Measurements from ENCODE around the gene KCNMA1. TPM values are rescaled to one million over a fixed set of nuclear protein-coding genes. Genes with fewer than 3 reads are reported as not detected.

KCNMA1 gene
- total and polyA plus RNA-seq, 10 of the 15 experiments (the other 5 are each of a cell fraction or from before 2014, with no cell fraction given), result 8.5 to 77.0 (median 21.3) TPM

DNA sequence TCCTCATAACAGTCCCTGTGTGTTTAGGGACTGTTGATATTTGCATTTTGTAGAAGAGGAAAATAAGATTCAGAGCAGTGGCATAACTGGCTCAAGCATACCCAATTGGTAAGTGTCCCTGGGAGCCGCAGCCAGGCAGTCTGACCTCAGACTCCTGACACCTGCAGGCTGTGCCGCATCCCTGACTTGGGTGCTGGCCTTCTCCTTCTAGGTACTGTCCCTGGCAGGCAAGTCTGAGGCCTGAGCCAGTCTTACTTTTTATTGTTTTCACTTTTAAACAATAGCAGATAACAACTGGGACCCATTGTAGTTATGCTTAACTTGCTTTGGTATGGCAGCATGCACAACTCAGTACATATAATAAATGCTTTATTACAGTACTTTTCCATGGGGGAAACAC, 717.0 kb downstream of the KCNMA1 start:
- RAD21 ChIA-PET (ENCODE audit: unreplicated experiment), result no interaction called here
- H3K4me1 ChIP-seq (ENCODE audit: control insufficient read depth, insufficient read depth, low read length), result no peaks in the 10 kb centered on the region
- WGBS (ENCODE audit: insufficient coverage, insufficient replicate concordance, low lambda C conversion rate, missing lambda C conversion rate), result 93% methylated on average over 2 of the region's 2 CpGs
- no peaks in the 10 kb centered on the region for H3K27me3 ChIP-seq (replicated peaks in 1 of 2; ENCODE audit: control insufficient read depth in 2 of 2, insufficient read depth in 2 of 2, low read length in 1 of 2)
- H3K9ac ChIP-seq (ENCODE audit: control insufficient read depth, insufficient read depth, low read length), result no peak overlapping the region
- in situ Hi-C loops (cut with MboI) (no loop called here), intact Hi-C loops (cut with micrococcal nuclease; ENCODE audit: unreplicated experiment) (no loop called here)
- H3K79me2 ChIP-seq (ENCODE audit: control insufficient read depth, insufficient read depth, low read length), result no peaks in the 10 kb centered on the region
- no peak for DNase-seq (ENCODE audit: low read depth, low spot score)
- POLR2A ChIA-PET, result no interaction called here
- H3K9me3 ChIP-seq (replicated peaks; ENCODE audit: control insufficient read depth, insufficient read depth, low read length), result no peaks in the 10 kb centered on the region
- H2AFZ ChIP-seq (ENCODE audit: control insufficient read depth, low read depth, low read length), result no peak overlapping the region
- no TSS peak for BruUV-seq (replicated peaks)
- ATAC-seq, result no peak
- no peak overlapping the region for H3K4me3 ChIP-seq
- CTCF ChIA-PET, result no interaction called here
- H4K20me1 ChIP-seq (ENCODE audit: control insufficient read depth, insufficient read depth), result no peaks in the 10 kb centered on the region
- no peak overlapping the region for H3K27ac ChIP-seq (ENCODE audit: control insufficient read depth, insufficient read depth)
- no peak for FAIRE-seq
- no peak for TF ChIP-seq JUND (IDR thresholded peaks at IDR 0.05; ENCODE audit: low read depth, low read length)
- TF ChIP-seq FOS (IDR thresholded peaks at IDR 0.05; ENCODE audit: borderline replicate concordance, extremely low read depth, insufficient read length), result no peak
- no peak overlapping the region for H3K4me2 ChIP-seq (ENCODE audit: control insufficient read depth, insufficient read depth)
- no peaks in the 10 kb centered on the region for H3K36me3 ChIP-seq (ENCODE audit: control insufficient read depth in 2 of 2, insufficient read depth in 2 of 2, low read length in 1 of 2)
- SMC1A ChIA-PET (ENCODE audit: uncharacterized antibody, unreplicated experiment), result no interaction called here

DNA sequence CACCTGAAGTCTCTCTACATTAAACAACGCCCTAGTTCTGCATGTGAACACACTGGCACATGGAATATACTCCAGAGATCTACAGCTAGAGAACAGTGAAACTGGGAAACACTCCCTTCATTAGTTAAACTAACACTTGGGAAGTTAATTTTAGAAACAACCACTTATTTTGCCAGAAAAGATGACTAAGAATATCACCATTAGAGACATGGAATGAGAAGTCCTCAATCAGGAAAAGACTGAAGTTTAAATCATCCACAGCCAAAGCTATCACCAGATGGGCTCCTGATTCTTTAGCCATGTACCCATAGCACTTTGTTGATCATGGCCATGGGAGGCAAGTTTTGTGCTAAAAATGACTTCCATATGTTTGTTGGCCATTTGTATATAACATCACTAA, 719.5 kb downstream of the KCNMA1 start:
- no peaks in the 10 kb centered on the region for H3K27me3 ChIP-seq (replicated peaks in 1 of 2; ENCODE audit: control insufficient read depth in 2 of 2, insufficient read depth in 2 of 2, low read length in 1 of 2)
- SMC1A ChIA-PET (ENCODE audit: uncharacterized antibody, unreplicated experiment), result interaction anchor here (0.6 to 0.7 kb wide), 2 partner anchors 30 to 31 kb away, joined by 3 to 4 read pairs; no protein-coding TSS in a partner anchor
- RAD21 ChIA-PET (ENCODE audit: unreplicated experiment), result no interaction called here
- CTCF ChIA-PET, result no interaction called here
- POLR2A ChIA-PET, result no interaction called here
- intact Hi-C loops (cut with micrococcal nuclease; ENCODE audit: unreplicated experiment), result no loop called here
- 8% methylated on average over 1 of the region's 1 CpG for WGBS (ENCODE audit: insufficient coverage, insufficient replicate concordance, low lambda C conversion rate, missing lambda C conversion rate)
- ATAC-seq, result no peak
- H4K20me1 ChIP-seq (ENCODE audit: control insufficient read depth, insufficient read depth), result no peaks in the 10 kb centered on the region
- no peak for DNase-seq (ENCODE audit: low read depth, low spot score)
- no peaks in the 10 kb centered on the region for H3K79me2 ChIP-seq (ENCODE audit: control insufficient read depth, insufficient read depth, low read length)
- no TSS peak for BruUV-seq (replicated peaks)
- no peak overlapping the region for H3K4me2 ChIP-seq (ENCODE audit: control insufficient read depth, insufficient read depth)
- H2AFZ ChIP-seq (ENCODE audit: control insufficient read depth, low read depth, low read length), result no peak overlapping the region
- no peaks in the 10 kb centered on the region for H3K4me1 ChIP-seq (ENCODE audit: control insufficient read depth, insufficient read depth, low read length)
- no peak overlapping the region for H3K9ac ChIP-seq (ENCODE audit: control insufficient read depth, insufficient read depth, low read length)
- no peaks in the 10 kb centered on the region for H3K9me3 ChIP-seq (replicated peaks; ENCODE audit: control insufficient read depth, insufficient read depth, low read length)
- no peak overlapping the region for H3K4me3 ChIP-seq
- in situ Hi-C loops (cut with MboI), result no loop called here
- no peak for FAIRE-seq
- H3K27ac ChIP-seq (ENCODE audit: control insufficient read depth, insufficient read depth), result no peak overlapping the region
- H3K36me3 ChIP-seq (ENCODE audit: control insufficient read depth in 2 of 2, insufficient read depth in 2 of 2, low read length in 1 of 2), result no peaks in the 10 kb centered on the region
- TF ChIP-seq WRNIP1 (IDR thresholded peaks at IDR 0.05; ENCODE audit: borderline replicate concordance, low read depth, low read length) (no peak), FOXK2 (IDR thresholded peaks at IDR 0.05) (no peak), ESRRA (IDR thresholded peaks at IDR 0.05; ENCODE audit: low read length) (no peak), MYC (IDR thresholded peaks at IDR 0.05; ENCODE audit: insufficient read depth, insufficient read length, insufficient replicate concordance, low read length, severe bottlenecking) (no peak), CEBPB (IDR thresholded peaks at IDR 0.05; ENCODE audit: borderline replicate concordance in 1 of 2, low read depth in 2 of 2, low read length in 2 of 2) (no peak)
- TF ChIP-seq, protein P1, sequence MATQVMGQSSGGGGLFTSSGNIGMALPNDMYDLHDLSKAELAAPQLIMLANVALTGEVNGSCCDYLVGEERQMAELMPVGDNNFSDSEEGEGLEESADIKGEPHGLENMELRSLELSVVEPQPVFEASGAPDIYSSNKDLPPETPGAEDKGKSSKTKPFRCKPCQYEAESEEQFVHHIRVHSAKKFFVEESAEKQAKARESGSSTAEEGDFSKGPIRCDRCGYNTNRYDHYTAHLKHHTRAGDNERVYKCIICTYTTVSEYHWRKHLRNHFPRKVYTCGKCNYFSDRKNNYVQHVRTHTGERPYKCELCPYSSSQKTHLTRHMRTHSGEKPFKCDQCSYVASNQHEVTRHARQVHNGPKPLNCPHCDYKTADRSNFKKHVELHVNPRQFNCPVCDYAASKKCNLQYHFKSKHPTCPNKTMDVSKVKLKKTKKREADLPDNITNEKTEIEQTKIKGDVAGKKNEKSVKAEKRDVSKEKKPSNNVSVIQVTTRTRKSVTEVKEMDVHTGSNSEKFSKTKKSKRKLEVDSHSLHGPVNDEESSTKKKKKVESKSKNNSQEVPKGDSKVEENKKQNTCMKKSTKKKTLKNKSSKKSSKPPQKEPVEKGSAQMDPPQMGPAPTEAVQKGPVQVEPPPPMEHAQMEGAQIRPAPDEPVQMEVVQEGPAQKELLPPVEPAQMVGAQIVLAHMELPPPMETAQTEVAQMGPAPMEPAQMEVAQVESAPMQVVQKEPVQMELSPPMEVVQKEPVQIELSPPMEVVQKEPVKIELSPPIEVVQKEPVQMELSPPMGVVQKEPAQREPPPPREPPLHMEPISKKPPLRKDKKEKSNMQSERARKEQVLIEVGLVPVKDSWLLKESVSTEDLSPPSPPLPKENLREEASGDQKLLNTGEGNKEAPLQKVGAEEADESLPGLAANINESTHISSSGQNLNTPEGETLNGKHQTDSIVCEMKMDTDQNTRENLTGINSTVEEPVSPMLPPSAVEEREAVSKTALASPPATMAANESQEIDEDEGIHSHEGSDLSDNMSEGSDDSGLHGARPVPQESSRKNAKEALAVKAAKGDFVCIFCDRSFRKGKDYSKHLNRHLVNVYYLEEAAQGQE (IDR thresholded peaks at IDR 0.05; ENCODE audit: low read depth, low read length), result no peak
- TF ChIP-seq, protein P2, sequence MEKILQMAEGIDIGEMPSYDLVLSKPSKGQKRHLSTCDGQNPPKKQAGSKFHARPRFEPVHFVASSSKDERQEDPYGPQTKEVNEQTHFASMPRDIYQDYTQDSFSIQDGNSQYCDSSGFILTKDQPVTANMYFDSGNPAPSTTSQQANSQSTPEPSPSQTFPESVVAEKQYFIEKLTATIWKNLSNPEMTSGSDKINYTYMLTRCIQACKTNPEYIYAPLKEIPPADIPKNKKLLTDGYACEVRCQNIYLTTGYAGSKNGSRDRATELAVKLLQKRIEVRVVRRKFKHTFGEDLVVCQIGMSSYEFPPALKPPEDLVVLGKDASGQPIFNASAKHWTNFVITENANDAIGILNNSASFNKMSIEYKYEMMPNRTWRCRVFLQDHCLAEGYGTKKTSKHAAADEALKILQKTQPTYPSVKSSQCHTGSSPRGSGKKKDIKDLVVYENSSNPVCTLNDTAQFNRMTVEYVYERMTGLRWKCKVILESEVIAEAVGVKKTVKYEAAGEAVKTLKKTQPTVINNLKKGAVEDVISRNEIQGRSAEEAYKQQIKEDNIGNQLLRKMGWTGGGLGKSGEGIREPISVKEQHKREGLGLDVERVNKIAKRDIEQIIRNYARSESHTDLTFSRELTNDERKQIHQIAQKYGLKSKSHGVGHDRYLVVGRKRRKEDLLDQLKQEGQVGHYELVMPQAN (conservative IDR thresholded peaks at IDR 0.05), result no peak
- TF ChIP-seq, protein P3, sequence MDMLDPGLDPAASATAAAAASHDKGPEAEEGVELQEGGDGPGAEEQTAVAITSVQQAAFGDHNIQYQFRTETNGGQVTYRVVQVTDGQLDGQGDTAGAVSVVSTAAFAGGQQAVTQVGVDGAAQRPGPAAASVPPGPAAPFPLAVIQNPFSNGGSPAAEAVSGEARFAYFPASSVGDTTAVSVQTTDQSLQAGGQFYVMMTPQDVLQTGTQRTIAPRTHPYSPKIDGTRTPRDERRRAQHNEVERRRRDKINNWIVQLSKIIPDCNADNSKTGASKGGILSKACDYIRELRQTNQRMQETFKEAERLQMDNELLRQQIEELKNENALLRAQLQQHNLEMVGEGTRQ (IDR thresholded peaks at IDR 0.05; ENCODE audit: borderline replicate concordance, low read depth, low read length), result no peak
